Fibroblast of skin of left biceps (primary cell): ENCODE results near the gene ITGA11.

Experiments used
- DNase-seq, 2 experiments: peaks; one replicate each; pipeline ENCODE4 v3.0.0-alpha.2; 2013; ENCODE audit warnings: low read depth in 2 of 2

The ITGA11 gene

GRCh38 chr15:68292157-68292781 lies 139.7 kb downstream of the ITGA11 start:
- DNase-seq: no peak

- DNase-seq: no peak
Observed at GRCh38 chr15:68290715-68291114, 141.2 kb downstream of the ITGA11 start.

GRCh38 chr15:68289621-68290352 lies 142.2 kb downstream of the ITGA11 start:
- DNase-seq: no peak

GRCh38 chr15:68289057-68289456 lies 142.9 kb downstream of the ITGA11 start:
- DNase-seq: no peak

- DNase-seq: no peak
Observed at GRCh38 chr15:68286256-68286655, 145.7 kb downstream of the ITGA11 start.

- no peak for DNase-seq
Observed at GRCh38 chr15:68285259-68285980, 146.5 kb downstream of the ITGA11 start.

GRCh38 chr15:68284616-68285258 lies 147.2 kb downstream of the ITGA11 start:
- DNase-seq: no peak

- no peak for DNase-seq
Observed at GRCh38 chr15:68283401-68283800, 148.6 kb downstream of the ITGA11 start.

GRCh38 chr15:68281008-68281407 lies 151.0 kb downstream of the ITGA11 start:
- no peak for DNase-seq

- DNase-seq: no peak
Observed at GRCh38 chr15:68279779-68280753, 151.9 kb downstream of the ITGA11 start.

GRCh38 chr15:68278595-68279405 lies 153.2 kb downstream of the ITGA11 start:
- DNase-seq: no peak

- DNase-seq: no peak
Observed at GRCh38 chr15:68278345-68278594, 153.7 kb downstream of the ITGA11 start.

GRCh38 chr15:68277603-68278344 lies 154.2 kb downstream of the ITGA11 start, which contains the start of gene FEM1B:
FEM1B (plus strand) TSS chr15:68277745; CDS start chr15:68278418, 673 bp downstream.
- peak; percentile 81 to 82 for DNase-seq

- no peak for DNase-seq
Observed at GRCh38 chr15:68277131-68277602, 154.8 kb downstream of the ITGA11 start.

GRCh38 chr15:68276668-68277067 lies 155.3 kb downstream of the ITGA11 start:
- no peak for DNase-seq

- DNase-seq: no peak
Observed at GRCh38 chr15:68275165-68275746, 156.7 kb downstream of the ITGA11 start.

GRCh38 chr15:68274201-68274848 lies 157.6 kb downstream of the ITGA11 start:
- no peak for DNase-seq

- peak in 1 of 2 experiments; percentile 42 for DNase-seq
Observed at GRCh38 chr15:68272721-68273271, 159.2 kb downstream of the ITGA11 start.
